GM19328 (cell line): Measurements from ENCODE around the gene CSTPP1.
"Not testable (repeated sequence)": the region's sequence is repeated elsewhere in the genome, so short reads cannot be mapped to it uniquely, and the experiment has no call there.

ENCODE experiments used
- ATAC-seq: cut with Tn5 transposase; IDR thresholded peaks from one replicate; pipeline ENCODE4 v1.9.1; 2021; ENCODE audit warnings: mild to moderate bottlenecking, moderate library complexity; ENCODE audit not compliant: unreplicated experiment

Gene CSTPP1

DNA sequence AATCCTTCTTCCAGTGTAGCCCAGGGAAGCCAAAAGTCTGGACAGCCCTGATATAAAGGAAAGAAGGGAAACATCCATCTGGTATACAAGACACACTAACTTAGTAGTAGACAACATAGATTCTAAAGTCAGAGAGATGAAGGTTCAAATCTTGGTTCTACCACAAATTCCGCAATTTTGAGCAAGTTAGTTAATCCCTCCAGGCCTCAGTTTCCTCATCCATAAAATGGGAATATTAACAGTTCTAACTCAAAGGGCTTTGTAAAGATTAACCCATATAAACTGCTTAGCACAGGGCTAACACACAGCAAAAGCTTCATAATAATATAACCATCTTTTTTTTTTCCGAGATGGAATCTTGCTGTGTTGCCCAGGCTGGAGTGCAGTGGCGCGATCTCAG lies 29.0 kb upstream of the CSTPP1 start:
- no peak for ATAC-seq

DNA sequence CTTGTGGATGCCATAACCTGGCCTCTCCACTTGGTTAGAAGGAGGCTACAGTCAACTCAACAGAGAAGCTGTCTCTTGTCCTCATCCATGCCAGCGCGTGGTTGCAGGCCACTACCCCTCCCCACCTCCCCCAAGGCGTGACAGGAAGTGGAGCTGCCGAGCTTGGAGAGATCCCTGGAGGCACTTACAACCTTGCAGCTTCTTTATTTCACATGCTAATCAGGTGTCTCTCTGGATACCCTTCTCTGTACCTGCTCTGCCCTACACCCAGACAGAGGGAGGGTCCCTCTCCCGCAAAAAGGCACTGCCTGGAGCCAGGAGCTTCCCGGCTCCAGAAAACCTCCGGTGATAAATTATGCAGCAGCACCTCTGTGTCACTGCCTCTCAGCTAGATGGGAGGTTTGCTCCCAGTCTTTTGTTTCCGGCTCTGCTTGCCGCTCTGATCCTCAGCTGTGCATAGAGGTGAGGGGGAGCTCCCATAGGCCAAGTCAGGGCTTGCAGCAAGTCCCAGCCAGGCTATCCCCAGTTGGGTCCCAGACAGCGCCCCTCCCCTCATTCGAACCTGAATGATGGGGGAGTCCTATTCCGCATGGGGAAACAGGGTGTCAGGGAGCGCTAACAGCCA lies 23.9 kb upstream of the CSTPP1 start:
- no peak for ATAC-seq

GRCh38 chr11:46913484-46913883 lies 23.1 kb upstream of the CSTPP1 start:
- no peak for ATAC-seq

GRCh38 chr11:46914363-46914762 lies 22.2 kb upstream of the CSTPP1 start:
- no peak for ATAC-seq

DNA sequence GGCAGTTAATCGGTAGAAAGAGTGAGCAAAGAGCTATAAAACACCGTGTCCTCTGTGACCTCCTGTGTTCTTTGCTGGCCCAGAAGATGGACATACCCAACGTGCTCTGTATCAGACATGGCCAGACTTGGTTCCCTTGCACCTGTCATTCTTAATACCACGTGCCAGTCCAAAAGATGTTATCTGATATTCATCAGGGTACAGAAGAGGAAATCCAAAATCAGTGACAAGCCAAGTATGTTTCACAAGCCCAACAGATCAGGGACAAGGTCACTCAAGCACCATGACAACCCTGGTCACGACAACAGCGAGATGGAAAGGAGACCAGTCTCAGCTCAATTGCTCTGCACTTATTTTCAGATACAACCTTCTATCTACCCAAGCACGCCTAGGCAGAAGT lies 21.7 kb upstream of the CSTPP1 start:
- ATAC-seq: no peak

GRCh38 chr11:46916286-46917108 lies 20.1 kb upstream of the CSTPP1 start:
- ATAC-seq: no peak

DNA sequence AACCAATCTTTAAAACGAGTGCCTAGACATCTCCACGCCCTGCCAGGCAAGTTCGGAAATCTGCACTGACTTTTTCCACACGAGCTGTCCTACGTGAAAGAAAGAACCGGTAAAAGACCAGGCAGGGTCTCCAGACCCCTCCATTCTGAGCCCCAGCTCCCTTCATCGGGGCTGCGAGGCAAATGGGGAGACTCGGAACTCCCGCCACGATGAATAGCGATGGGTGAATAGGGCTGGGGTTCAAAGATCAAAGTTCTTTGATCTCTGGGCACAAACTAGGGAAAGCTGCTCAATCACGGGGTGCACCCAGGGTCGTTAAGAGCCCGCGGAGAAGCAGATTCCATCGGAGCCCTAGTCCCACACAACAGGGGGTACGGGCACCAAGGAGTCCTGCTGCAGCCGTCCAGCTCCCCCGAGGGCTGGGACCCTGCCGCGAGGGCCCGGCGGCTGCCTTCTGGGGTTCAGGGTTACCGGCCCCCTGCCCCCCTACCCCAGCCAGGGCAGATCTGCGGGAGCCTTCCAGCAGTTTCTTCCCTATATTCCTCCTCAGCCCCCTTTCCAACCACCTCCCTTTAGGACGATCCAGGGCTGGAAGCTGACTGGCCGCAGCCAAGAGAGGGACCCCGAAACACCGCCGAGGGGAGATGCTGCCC lies 19.3 kb upstream of the CSTPP1 start:
- ATAC-seq: no peak

DNA sequence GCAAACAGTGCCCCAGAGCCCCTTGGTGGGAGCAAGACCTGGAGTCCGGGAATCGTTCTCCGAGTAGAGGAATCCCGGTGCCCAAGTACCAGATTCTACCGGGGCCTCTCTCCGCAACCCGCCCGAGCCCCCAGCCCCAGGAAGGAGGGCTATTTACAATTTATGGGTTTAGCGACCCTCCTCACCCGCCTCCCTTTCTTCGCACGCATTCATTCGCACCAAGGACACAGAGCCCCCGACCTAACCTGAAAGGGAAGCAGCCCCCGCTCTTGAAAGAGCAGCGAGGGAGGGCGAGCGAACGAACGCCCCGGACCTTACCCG lies 18.8 kb upstream of the CSTPP1 start:
- no peak for ATAC-seq

- ATAC-seq: no peak
Measured at GRCh38 chr11:46918083-46918787, 18.3 kb upstream of the CSTPP1 start, which contains the start of gene LRP4. LRP4 (minus strand) TSS chr11:46918550; CDS start chr11:46918379, 171 bp downstream.

GRCh38 chr11:46918788-46919513 lies 17.6 kb upstream of the CSTPP1 start:
- no peak for ATAC-seq

GRCh38 chr11:46920755-46921154 lies 15.8 kb upstream of the CSTPP1 start:
- no peak for ATAC-seq

GRCh38 chr11:46927928-46928327 lies 8.6 kb upstream of the CSTPP1 start:
- ATAC-seq: not testable (repeated sequence)

GRCh38 chr11:46928701-46929100 lies 7.9 kb upstream of the CSTPP1 start:
- ATAC-seq: not testable (repeated sequence)

DNA sequence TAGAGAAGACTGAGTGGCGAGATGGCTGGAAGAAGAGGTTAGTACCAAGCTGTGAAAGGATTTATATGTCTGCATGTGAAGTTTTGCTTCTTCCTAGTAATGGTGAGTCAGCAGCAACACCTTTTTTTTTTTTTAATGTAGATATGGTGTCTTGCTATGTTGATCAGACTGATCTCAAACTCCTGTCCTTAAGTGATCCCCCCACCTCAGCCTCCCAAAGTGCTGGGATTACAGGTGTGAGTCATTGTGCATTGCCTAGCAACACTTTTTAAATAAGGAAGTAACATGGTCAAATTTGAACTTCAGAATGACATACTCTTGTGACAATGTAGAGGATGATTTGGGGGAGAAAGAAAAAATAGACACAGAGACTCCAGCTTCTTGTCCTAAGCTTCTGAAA lies 6.5 kb upstream of the CSTPP1 start:
- no peak for ATAC-seq

DNA sequence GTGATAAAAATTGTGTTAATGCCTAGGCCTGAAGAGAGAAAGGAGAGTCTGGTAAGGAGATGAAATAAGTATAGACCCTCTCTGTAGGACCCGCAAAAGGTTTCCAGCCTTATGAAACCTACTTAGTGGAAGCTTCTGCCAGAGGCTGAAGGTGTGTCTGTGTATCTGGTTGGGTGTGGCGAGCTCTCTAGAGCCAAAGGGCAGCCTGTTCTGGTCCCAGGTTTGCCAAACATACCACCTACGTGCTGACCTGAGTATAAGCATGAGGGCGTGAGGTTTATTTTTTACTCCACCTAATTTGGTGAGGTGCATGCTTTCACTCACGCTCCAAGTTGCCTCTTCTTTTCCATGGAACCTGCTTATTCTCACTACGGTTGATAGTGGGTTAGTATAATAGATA lies 5.6 kb downstream of the CSTPP1 start:
- no peak for ATAC-seq

GRCh38 chr11:46944356-46945075 lies 8.0 kb downstream of the CSTPP1 start:
- no peak for ATAC-seq

- no peak for ATAC-seq
Measured at GRCh38 chr11:46947399-46948077, 11.0 kb downstream of the CSTPP1 start.

DNA sequence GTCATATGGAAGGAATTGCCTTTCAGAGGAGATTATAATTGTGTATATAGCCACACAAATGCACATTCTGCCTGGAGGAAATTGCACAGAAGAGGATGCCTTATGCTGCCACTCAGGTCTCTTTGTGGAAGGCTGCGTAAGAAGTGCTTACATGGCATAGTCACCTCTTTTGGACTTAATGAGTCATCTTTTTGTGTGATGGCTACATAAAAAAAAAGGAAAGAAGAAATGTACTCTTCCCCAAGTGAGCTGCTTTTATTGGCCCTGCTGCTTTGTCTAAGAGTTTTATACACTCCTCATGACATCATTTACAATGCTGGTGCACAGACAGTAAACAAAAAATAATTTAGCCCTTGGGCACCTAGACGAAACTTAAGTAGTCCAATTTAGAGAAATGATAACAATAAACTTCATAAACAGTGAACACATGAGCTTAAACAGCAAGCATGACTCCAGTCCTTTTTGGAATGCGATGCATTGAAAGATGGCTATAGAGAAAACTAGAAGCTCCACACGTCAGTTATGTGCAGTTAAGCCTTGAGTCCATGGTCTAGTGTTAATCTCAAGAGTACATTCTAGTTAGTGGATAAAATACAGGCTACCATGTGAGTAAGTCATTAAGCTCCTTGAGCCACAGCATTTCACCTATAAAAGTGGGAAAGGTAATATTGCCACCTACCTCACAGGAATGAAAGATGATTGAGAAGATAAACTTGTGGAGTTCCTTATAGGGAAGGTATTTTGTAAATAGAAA lies 12.0 kb downstream of the CSTPP1 start:
- no peak for ATAC-seq

DNA sequence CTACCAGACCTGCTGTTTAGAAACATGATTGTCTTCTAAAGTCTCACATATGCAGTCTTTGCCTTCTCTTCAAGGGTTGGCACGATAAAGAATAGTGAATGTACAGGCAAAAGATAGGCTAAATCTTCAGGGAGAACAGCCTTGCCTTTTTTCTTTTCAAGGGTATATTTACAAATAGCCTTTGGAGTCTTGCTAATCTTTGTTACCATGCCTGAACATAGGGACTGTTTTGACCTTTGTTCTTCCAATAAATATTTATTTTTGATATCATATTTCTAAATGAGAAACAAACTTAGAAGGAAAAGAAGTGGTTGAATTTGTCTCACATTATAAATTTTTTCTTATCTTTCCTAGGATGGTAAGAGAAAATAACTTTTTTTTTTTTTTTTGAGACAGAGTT lies 12.7 kb downstream of the CSTPP1 start:
- ATAC-seq: no peak
